NCI-H2107 treated with DMSO at 0.1 percent for 48 hours (cell line): ENCODE data around the gene STARD9.

Experiments used
- DNase-seq: peaks from one replicate; lab custom pipeline; 2025; ENCODE audit not compliant: unreplicated experiment; lab: John Stamatoyannopoulos, UW

Gene STARD9

GRCh38 chr15:42727750-42728381 is 152.5 kb downstream of the STARD9 start:
- DNase-seq, result peak; percentile 21

- no peak for DNase-seq
These were observed 153.2 kb downstream of the STARD9 start for GRCh38 chr15:42728560-42728959.

GRCh38 chr15:42728972-42729371 is 153.6 kb downstream of the STARD9 start:
- DNase-seq, result no peak

- DNase-seq, result no peak
These were observed 154.0 kb downstream of the STARD9 start for GRCh38 chr15:42729409-42729808.

GRCh38 chr15:42730135-42730534 is 154.7 kb downstream of the STARD9 start:
- no peak for DNase-seq

- DNase-seq, result no peak
These were observed 155.1 kb downstream of the STARD9 start for GRCh38 chr15:42730536-42730935.

- DNase-seq, result no peak
These were observed 156.1 kb downstream of the STARD9 start for GRCh38 chr15:42731461-42731860.

- DNase-seq, result no peak
These were observed 156.9 kb downstream of the STARD9 start for GRCh38 chr15:42732095-42732827.

GRCh38 chr15:42733027-42733426 is 157.6 kb downstream of the STARD9 start:
- DNase-seq, result no peak

- DNase-seq, result no peak
These were observed 158.8 kb downstream of the STARD9 start for GRCh38 chr15:42734076-42734672.

- no peak for DNase-seq
These were observed 160.2 kb downstream of the STARD9 start for GRCh38 chr15:42735382-42736165.

GRCh38 chr15:42736178-42736792 is 160.9 kb downstream of the STARD9 start:
- DNase-seq, result no peak

- peak; percentile 14 for DNase-seq
These were observed 161.6 kb downstream of the STARD9 start, which contains the start of gene CDAN1 for GRCh38 chr15:42736793-42737528. Gene CDAN1, minus strand, starts transcription at chr15:42737128. Its CDS starts 26 bp downstream, at chr15:42737102.

- no peak for DNase-seq
These were observed 162.3 kb downstream of the STARD9 start for GRCh38 chr15:42737529-42738328.

- no peak for DNase-seq
These were observed 166.3 kb downstream of the STARD9 start for GRCh38 chr15:42741710-42742109.

- no peak for DNase-seq
These were observed 166.7 kb downstream of the STARD9 start for GRCh38 chr15:42742149-42742548.

- DNase-seq, result no peak
These were observed 168.8 kb downstream of the STARD9 start for GRCh38 chr15:42744195-42744594.

- DNase-seq, result no peak
These were observed 173.9 kb downstream of the STARD9 start for GRCh38 chr15:42749266-42749665.

- no peak for DNase-seq
These were observed 174.9 kb downstream of the STARD9 start for GRCh38 chr15:42750306-42750705.
